HG02623 (cell line): ENCODE results near the gene EIF4H.
"Not testable (repeated sequence)": the region's sequence is repeated elsewhere in the genome, so short reads cannot be mapped to it uniquely, and the experiment has no call there.

ENCODE experiments used
- ATAC-seq: cut with Tn5 transposase; IDR thresholded peaks from one replicate; pipeline ENCODE4 v1.9.1; 2021; ENCODE audit warnings: moderate library complexity; ENCODE audit not compliant: unreplicated experiment

EIF4H gene

DNA sequence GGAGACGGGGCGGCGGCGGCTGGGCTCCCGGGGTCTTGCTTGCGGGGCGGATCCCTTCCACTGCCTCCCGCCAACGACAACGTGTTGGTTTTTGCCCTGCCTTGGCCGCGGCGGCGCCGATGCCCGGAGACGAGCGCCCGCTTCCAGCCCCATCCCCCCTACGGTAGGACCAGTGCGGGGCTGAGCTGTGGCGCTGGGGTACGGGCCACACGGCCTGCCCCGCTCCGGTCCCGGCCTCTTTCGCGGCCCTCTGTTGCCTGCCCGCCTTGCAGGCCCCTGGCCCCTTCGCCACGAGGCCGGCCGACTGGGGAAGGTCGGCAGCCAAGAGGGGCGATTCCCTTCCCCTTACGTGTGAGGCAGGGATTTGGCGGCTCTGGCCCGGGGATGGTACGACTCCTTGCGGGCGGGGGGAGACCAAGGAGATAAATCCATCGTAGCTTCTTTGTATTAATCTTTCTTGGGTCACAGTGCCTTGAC is 488 bp downstream of the EIF4H start:
- peak; percentile 22 for ATAC-seq

DNA sequence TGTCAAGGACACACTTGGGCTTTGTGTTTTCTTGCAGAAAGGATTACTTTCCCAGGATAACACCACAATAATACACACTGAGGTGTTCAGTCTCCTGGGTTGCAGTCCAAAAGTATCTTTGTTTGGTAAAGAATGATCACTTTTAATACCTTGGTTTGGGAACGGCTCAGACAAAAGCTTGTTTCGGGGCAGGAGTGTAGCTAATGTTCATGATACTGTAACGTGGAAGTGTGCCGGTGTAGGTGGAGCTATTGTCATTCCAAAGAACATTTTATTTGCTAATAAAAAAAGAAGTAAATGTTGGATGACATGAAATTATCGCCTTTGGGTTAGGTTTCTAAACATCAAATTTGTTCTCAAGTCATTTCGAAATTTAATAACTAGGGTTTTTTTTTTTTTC is 1.2 kb downstream of the EIF4H start:
- no peak for ATAC-seq

DNA sequence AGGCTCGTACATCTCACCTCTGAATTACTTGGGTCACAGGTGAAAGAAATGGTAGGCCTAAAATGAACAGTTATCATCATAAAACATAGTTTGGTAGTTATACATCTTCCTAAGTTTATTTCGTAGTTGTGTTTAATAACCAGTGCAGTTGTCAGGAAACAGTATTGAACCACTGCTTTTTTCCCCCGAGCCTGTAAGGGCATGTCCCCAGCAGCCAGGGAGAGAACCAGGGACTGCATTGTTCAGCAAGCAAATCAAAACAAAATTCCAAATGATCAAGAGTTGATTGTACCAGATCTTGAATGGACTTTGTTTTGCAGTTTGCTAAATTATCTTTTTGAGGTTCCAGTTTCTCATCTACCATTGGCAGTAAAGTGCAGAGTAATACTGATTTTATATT is 2.4 kb downstream of the EIF4H start:
- no peak for ATAC-seq

DNA sequence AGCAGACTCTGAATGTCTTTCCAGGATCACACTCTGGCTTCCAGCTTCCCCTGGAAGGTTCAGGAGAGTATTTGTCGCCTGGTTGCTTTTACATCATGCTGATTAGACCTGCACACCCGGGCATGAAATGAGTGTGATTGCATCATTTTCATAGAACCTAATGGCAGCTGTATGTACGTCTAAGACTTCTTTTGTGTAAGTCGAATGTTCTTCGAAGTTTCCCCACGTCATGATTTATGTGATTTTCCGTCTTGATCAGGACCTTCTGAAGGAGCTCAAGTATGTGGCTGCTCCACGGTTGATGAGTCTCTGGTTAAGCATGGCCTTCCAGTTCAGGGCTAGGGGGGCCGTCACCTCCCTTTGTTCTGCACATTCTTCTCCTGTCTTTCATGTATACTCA is 4.5 kb downstream of the EIF4H start:
- no peak for ATAC-seq

DNA sequence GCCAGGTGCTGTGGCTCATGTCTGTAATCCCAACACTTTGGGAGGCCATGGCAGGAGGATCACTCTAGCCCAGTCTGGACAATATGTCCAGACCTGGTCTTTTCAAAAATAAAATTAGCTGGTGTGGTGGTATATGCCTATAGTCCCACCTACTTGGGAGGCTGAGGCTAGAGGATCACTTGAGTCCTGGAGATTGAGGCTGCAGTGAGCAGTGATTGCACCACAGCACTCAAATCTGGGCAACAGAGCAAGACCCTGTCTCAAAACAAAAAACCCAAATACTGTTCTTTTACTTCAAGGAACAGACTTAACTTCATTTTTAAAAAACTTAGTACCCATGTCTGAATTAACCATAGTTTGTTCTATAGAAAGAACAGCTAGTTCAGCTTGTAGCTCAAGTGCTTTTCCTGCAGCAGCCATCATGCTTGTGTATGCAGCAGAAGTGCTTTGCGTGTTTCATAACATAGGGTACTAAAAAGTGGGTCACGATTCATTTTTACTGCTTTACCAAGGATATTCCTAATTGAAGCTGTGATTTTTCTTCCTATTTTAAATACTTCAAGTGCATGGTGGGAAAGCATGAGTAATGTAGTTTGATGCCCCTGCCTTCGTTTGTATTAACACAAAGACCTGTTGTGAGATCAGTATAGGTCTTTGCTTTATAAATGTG is 5.9 kb downstream of the EIF4H start:
- no peak for ATAC-seq

DNA sequence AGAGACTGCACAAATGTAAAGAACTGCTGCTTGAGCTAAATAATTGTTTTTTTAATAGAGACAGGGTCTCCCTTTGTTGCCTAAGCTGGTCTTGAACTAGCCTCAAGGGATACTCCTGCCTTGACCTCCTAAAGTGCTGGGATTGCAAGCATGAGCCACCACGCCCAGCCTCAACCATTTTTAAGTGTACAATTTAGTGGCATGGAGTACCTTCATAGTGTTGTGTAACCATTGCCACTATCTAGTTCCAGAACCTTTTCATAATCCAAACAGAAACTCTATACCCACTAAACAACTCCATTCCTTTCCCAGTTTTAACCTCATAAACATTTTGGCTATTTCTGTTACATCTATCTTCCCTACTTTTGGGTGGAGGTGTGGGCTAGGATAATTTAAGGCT is 6.7 kb downstream of the EIF4H start:
- ATAC-seq = no peak

DNA sequence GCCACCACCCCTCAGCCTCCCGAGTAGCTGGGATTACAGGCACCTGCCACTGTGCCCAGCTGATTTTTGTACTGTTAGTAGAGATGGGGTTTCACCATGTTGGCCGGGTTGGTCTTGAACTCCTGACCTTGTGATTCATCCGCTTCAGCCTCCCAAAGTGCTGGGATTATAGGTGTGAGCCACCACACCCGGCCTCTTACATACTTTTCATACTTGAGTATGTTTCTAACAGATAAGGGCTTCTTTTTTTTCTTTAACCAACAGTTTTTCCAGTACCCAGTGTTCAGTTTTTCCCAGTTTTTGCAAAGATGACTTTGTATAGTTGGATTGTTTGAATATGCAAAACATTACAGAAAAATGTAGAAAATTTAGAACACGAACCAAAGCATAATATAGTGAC is 7.7 kb downstream of the EIF4H start:
- no peak for ATAC-seq

DNA sequence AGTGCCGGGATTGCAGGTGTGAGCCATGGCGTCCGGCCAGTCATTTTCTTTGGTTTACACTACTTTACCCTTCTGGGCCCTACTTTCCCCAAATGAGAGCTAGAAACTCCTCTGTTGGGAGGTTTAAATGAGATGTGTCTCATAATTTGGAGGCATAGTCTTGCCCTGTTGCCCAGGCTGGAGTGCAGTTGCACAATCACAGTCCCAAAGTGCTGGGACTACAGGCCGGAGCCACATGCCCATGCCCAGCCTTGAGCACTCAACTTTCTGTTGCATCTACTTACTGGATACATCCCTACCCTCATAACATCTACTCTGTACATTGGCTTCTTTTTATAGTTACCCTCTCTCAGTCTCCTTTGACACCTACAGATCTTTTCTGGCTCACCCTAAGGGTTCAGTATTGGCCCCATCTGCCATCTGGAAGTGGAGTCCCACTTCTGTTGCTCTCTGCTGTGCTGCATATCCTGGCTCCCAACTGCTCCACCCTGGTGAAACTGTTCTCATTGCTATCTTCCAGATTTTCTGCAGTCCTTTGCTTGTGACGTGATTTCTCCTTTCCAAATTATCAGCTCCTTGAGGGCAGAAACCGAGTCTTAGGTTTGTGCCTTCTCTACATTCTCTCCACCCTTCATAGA is 8.4 kb downstream of the EIF4H start:
- no peak for ATAC-seq

DNA sequence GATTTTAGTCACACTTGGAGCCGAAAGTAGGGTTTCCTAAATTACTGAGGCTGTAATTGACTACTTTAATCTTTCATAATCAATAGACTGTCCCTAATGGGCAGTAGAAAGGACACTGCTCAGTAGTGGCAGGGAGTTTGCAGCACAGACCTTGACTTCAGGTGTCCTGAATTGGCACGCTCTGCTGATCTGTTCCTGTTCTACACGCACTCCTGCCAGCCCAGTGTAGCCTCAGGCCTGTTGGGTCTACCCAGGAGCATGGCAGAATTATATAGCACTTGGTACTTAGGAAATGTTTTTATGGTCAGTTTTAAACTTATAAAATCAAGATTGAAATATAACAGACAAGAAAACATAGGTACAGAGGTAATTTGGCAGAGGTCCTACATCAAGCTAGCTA is 9.0 kb downstream of the EIF4H start:
- no peak for ATAC-seq

DNA sequence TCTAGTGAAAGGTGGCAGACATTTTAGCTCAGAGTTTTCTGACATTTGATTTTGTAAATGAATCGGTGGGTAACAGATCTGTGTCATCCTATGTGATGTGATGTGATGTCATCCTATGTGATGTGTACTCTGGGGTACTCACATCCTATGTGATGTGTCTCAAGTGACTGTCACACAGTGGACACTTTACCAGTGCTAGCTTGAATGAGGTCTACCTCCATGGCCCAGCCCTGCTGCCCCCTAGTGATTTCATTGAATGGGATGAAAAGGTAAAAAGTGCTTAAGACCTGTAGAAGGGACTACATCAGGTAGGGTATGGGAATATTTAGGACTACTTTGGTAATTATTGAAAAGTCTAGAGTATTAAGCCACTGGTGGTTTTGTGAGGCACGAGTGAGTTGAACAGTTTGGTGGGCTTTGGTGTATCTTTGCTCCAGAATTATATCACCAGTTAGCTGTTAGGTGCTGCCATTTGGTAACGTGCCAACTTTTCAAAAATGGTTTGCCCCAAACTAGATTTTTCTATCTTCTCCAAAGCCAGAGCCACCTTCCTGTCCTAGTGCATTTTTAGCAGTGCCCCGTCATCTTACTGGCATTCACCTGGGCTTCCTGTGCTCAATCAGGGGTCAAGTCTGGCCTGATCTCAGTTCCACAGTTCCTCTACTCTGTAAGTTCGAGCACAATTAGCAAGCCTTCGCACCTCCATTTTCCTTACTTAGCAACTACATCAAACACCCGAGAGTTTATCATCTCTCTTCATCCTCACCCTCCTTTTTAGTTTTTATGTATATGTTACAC is 9.7 kb downstream of the EIF4H start:
- no peak for ATAC-seq

DNA sequence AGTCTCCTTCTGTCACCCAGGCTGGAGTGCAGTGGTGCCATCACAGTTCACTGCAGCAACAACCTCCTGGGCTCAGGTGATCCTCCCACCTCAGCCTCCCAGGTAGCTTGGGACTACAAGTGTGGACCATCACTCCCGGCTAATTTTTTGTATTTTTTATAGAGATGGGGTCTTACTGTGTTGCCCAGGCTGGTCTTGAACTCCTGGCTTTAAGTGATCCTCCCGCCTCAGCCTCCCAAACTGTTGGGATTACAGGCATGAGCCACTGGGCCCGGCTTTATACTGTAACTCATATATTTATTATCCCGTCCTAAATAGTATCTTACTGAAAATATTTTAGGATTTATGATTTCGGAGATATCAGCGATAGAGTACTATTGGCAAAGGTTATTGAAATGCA is 10.9 kb downstream of the EIF4H start:
- no peak for ATAC-seq

DNA sequence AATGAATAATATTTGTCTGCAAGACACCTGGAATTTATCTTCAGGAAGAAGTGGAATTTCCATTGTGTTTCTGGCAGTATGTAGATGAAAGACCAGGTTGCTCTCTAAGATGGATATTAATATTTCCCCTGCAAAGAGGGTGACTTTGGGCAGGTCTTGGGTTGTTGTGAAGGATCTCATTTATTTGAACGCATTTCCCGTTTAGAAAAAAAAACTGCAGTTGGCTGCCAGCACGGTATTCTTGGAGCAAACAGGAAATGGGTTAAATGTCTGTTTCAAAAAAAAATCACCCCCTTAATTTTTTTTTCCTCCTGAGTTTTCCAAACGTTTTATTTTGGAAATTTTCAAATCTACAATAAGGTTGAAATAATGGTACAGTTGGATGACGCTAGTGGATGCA is 11.5 kb downstream of the EIF4H start:
- ATAC-seq = no peak

DNA sequence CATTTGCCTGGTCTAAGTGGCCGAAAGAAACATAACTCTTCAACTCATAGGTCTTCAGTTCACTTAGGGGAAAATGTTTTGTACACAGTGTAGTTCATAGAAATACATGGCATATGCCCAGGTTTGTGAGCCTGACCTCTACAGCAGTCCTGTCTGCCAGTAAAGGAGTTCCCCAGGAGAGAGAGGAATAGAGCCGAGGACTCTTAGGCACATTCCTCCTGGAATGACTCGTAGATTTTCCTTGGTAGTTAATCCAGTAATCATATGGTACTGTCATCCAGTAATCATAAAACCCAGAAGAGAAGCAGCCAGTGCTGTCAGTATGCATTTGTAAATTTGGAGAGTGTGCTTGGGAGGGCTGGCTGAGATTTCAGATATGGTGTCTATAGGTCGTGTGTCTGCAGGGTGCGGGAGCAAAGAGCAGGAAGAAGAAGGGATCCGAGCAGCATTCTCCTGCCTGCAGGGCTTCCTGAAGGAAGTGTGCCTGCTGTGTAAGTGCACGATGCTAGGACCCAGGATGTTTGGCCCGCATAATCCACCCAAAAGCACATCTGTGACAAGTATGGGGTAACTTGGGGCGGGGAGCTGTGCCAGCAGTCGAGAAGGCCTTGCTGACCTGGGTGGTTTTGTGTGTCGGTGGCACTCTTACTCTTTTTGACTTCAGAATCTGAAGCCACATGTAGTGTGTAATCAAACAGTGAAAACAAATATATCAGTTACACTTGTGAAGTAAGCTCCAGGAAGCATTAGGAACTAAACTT is 13.9 kb downstream of the EIF4H start:
- no peak for ATAC-seq

DNA sequence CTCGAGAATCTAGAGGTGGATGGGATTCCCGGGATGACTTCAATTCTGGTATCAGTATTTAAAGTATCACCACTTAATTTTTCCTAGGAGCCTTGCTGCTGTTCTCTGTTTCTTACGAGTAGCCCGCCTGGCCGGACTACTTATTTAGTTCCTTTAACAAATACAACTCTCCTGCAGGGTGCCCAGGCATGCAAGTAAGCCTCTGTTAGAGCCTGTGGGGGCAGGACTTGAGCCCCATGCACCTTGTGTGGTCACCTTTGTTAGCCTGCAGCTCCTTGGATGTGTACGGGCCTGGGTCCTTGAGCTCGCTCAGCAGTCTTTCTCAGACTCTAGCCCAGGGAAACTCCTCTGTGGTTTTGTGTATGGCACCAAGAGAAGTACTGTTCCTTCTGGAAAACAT is 16.1 kb downstream of the EIF4H start:
- no peak for ATAC-seq

DNA sequence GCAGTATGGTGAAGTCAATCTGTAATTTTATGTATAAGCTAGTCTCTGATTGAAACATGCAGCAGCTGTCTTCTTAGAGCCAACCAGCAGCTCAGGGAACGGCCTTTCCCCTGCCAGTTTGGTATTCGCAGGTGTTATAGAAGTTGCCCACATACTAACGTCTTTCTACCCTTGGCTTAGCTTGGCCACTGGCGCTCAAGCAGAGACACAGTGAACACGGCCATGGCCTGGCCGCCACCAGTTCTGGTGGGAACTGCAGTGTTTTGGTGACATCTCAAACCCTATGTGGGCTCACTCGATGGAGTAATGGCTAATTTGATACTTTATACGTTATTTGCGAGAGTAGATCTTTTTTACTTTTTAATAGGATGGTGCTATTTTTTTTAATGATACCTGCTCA is 17.1 kb downstream of the EIF4H start:
- no peak for ATAC-seq

DNA sequence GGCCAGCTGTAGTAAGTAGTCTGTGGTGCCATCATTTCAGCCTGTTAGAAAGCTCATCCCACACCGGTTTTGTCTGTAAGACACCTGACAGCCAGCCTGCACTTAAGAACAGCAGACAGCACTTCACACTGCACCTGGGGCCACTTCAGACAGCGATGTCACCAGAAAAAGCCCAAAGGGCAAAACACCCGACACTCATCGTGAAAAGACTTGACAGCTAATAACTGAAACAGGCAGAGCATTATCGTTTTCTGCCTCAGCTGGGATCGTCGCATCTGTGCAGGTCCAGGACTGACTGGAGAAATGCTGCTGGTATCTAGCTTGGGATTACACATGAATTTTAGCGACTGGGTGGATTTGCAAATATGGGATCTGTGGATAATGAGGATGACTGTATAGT is 18.9 kb downstream of the EIF4H start:
- no peak for ATAC-seq

DNA sequence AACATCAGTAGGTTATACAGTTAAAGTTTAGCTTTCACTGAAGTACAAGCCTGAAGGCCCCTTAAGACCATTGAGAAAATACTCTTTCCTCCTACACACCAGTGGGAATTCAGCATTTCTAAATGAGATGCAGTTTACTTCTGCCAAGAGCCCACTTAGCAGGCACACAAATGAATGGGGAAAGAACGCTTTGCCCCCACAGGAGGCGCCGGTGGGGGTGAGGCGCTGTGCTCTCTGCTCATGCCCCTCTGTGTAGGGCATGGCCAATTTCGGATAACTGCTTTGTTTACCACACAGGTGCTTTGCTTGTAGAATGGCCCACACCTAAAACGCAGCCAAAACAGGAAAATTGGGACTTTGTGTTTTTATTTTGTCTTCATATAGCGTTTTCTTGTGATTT is 19.8 kb downstream of the EIF4H start:
- ATAC-seq = no peak

DNA sequence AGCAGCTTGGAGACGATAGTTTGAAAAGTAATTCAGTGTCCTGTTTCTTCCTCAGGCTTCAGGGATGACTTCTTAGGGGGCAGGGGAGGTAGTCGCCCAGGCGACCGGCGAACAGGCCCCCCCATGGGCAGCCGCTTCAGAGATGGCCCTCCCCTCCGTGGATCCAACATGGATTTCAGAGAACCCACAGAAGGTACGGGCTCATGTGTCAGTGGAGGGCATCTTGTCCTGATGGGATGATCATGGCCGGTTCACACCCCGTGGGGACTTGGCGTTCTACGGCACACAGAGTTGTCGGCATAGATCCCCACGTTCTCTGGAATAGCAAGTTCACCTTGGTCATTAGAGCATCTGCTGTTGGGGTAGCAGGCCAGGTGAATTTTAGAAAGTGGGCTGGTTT is 20.5 kb downstream of the EIF4H start:
- ATAC-seq = no peak

DNA sequence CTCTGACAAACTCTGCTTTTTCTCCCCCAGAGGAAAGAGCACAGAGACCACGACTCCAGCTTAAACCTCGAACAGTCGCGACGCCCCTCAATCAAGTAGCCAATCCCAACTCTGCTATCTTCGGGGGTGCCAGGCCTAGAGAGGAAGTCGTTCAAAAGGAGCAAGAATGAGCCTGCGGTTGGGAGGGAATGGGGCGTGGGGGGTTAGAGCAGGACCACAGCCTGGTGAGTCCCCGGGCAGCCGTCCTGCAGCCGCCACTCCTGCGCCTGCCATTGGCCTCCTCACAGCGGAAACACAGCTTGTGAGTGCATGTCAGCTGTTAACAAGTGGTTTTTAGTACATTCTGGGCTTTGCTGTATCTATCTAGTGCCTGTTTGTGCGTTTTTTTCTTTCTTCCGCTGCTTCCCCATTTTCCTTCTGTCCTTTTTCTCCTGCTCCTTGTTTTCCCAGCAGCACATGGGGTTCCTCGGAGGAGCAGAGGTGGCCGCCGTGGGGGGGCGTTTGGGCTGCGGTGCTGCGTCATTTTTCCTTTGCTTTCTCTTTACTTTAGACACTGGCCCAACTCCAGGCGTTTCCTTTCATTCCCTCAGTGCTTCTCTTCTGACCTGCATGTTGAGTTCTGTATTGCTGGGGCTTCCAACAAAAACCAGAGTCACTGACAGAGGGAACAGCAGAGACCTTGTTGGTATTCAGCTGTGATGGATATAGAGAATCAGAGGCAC is 21.1 kb downstream of the EIF4H start:
- ATAC-seq = not testable (repeated sequence)

DNA sequence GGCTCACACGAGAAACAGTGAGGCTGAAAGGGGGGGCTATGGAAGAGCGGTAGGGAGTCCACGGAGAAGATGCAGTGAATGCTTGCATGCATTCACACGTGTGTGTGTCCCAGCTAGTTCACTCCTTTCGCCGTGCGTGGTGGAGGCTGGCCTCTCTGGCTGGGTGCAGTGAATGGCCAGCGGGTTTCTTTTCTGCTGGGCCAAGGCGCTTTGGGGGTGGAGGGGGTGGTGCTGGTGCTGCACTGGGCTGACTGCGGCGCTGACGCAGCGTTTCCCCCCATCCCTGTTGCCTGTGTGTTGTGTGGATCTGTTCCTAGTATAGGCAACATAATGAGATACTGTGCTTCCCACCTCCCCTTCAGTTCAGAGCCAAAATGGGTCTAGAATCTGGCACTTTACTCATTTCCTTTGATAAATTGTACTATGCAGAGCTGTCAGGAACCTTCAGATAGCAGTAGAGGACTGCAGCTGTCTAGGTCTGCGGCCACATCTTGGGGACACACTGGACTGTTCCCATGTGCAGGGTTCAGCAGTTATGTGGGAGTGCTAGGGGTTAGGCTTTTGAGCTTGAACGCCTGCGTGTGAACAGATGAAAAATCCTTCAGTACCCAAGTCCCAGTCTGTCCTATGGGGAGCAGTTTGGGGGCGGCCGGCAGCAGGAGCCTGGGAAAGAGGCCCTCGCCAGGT is 22.0 kb downstream of the EIF4H start:
- not testable (repeated sequence) for ATAC-seq
